Measurements from ENCODE around the gene RSPRY1. TPM values are rescaled to one million over a fixed set of nuclear protein-coding genes. Genes with fewer than 3 reads are reported as not detected.

Gene RSPRY1
- total RNA-seq, result 98.6 TPM

GRCh38 chr16:57185945-57186871 is at the start of gene RSPRY1, which contains the start of gene PSME3IP1:
Gene RSPRY1 (plus strand): TSS chr16:57186329. CDS start chr16:57204659, 18,330 bp downstream.
Gene PSME3IP1 (minus strand): TSS chr16:57186039. CDS start chr16:57173854, 12,185 bp downstream.

DNA sequence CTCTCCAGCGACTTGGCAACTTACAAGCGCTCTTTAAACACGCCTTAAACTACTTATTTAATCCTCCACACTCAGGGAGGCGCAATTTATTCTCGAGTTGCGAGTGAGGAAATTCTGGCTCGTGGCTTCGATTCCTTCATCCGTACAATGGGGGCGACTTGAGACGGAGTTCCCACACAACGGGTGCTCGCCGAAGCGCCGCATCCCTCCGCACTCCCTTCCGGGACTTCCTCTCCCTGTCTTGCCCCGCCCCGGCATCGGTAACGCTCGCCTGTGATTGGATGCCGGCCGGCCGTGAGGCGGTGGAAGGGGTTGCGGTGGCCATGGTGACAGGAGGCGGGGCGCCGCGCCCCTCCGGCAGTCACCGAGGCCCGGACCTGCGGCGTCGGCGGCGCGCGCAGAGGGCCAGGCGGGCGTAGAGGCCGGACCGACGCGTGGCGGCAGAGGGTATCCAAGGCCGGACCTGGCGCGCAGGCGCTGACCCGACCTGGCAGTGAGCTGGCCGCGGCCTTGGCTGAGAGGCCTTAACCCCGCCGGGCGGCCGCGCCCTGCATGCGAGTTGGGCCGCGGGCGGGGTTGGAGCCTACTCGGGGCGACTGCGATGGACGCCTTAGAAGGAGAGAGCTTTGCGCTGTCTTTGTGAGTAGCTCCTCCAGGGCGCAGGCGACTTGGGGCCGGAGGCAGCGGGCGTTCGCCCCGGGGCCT is 58.8 kb downstream of the RSPRY1 start, which contains the start of gene ARL2BP:
Gene ARL2BP, plus strand, starts transcription at position 493 of the 705 bp plus-strand sequence. Its CDS starts 109 bp downstream, at position 602.

GRCh38 chr16:57284209-57284951 is 98.3 kb downstream of the RSPRY1 start, which contains the start of gene PLLP:
Gene PLLP (minus strand): TSS chr16:57284672. CDS start chr16:57284540, 132 bp downstream.

Other genes with a start within 250 kb of the RSPRY1 start
- 0.94 TPM for gene CETP, start 224.4 kb upstream of the RSPRY1 start, total RNA-seq
- 5.9 TPM for gene NLRC5, start 196.8 kb upstream of the RSPRY1 start, total RNA-seq
- 51.3 TPM for gene CPNE2, start 93.7 kb upstream of the RSPRY1 start, total RNA-seq
- 101 TPM for gene PSME3IP1, start 290 bp upstream of the RSPRY1 start, total RNA-seq
- gene ARL2BP, start 58.9 kb downstream of the RSPRY1 start, total RNA-seq, result 61.7 TPM
- 2.8 TPM for gene PLLP, start 98.3 kb downstream of the RSPRY1 start, total RNA-seq
- gene CCL22, start 172.5 kb downstream of the RSPRY1 start, total RNA-seq, result not detected
- gene CX3CL1, start 186.2 kb downstream of the RSPRY1 start, total RNA-seq, result 3.1 TPM
- gene CCL17, start 218.4 kb downstream of the RSPRY1 start, total RNA-seq, result not detected